ENCODE measurements around the gene MKRN2OS. TPM values are rescaled to one million over a fixed set of nuclear protein-coding genes. Genes with fewer than 3 reads are reported as not detected.

MKRN2OS gene
- polyA plus RNA-seq, 2 donors: 6.0 to 9.0 TPM

DNA sequence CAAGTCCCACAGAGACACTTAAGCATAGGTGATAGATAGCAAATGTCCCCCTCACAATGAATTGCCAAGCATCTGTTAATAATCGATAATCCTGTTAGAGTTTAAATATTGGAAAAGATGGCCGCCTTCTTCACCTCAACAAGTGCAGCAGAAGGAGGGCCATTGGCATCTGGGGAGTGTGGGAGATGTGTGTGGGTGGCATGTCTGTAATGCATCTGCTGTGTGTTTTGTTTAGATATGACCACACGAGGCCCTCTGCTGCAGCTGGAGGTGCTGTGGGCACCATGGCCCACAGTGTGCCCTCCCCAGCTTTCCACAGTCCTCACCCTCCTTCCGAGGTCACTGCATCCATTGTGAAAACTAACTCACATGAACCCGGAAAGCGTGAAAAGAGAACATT is 24.5 kb upstream of the MKRN2OS start:
- H3K27me3 ChIP-seq (ENCODE audit: control insufficient read depth in 1 of 2, insufficient read depth in 2 of 2, low read length in 2 of 2): no peaks in the 10 kb centered on the region
- H3K36me3 ChIP-seq (ENCODE audit: control insufficient read depth in 2 of 2, insufficient read depth in 2 of 2, low read length in 1 of 2): peaks cover 24 to 28% of the 10 kb centered on the region in 2 donors
- no peaks in the 10 kb centered on the region for H3K4me1 ChIP-seq (ENCODE audit: control insufficient read depth in 2 of 2, insufficient read depth in 2 of 2, low read length in 1 of 2)
- H3K4me3 ChIP-seq (ENCODE audit: low read depth in 1 of 2, low read length in 2 of 2): no peak overlapping the region
- no peaks in the 10 kb centered on the region for H3K9me3 ChIP-seq (ENCODE audit: control insufficient read depth in 2 of 2, insufficient read depth in 1 of 2, low read depth in 1 of 2, low read length in 1 of 2)
- WGBS, 2 donors: 88% methylated on average over 6 of the region's 6 CpGs
- H3K27ac ChIP-seq (ENCODE audit: low read depth in 2 of 2, low read length in 1 of 2): no peak overlapping the region

DNA sequence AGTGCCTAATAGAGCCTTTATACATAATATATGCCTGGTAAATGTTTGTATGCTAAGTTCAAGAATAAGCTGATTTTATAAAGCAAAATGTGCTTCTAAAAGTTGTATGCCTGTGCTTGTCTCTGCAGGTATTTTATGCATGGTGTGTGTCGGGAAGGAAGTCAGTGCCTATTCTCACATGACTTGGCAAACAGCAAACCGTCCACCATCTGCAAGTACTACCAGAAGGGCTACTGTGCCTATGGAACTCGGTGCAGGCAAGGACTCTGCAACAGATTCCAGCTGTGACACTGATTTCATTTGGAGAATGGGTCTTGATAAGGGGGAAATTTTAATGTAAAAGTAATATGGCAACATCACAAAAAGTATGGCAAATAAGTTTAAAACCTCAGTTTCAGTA is 23.4 kb upstream of the MKRN2OS start:
- Histone ChIP-seq H3K27ac (ENCODE audit: low read depth in 2 of 2, low read length in 1 of 2) (no peak overlapping the region), H3K4me1 (ENCODE audit: control insufficient read depth in 2 of 2, insufficient read depth in 2 of 2, low read length in 1 of 2) (no peaks in the 10 kb centered on the region), H3K27me3 (ENCODE audit: control insufficient read depth in 1 of 2, insufficient read depth in 2 of 2, low read length in 2 of 2) (no peaks in the 10 kb centered on the region), H3K4me3 (ENCODE audit: low read depth in 1 of 2, low read length in 2 of 2) (no peak overlapping the region), H3K36me3 (ENCODE audit: control insufficient read depth in 2 of 2, insufficient read depth in 2 of 2, low read length in 1 of 2) (peaks cover 17 to 21% of the 10 kb centered on the region in 2 donors), H3K9me3 (ENCODE audit: control insufficient read depth in 2 of 2, insufficient read depth in 1 of 2, low read depth in 1 of 2, low read length in 1 of 2) (no peaks in the 10 kb centered on the region)
- WGBS, 2 donors: 54 to 66% methylated on average over 3 of the region's 3 CpGs

DNA sequence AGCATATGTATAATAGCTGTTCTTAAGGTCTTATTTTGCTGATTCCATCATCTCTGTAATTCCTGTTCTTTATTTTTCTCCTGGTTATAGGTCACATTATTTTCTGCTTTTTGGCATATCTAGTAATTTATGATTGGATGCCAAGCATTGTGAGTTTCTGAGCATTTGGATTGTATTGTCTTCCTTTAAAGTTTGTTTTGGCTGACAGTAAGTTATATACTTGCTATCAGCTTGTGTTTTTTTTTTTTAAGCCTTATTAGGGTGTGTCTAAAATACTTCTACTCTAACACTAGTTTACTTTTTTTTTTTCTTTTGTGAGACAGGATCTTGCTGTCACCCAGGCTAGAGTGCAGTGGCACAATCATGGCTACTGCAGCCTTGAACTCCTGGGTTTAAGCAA is 21.7 kb upstream of the MKRN2OS start:
- H3K4me3 ChIP-seq (ENCODE audit: low read depth in 1 of 2, low read length in 2 of 2): no peak overlapping the region
- H3K9me3 ChIP-seq (ENCODE audit: control insufficient read depth in 2 of 2, insufficient read depth in 1 of 2, low read depth in 1 of 2, low read length in 1 of 2): no peaks in the 10 kb centered on the region
- no peaks in the 10 kb centered on the region for H3K27me3 ChIP-seq (ENCODE audit: control insufficient read depth in 1 of 2, insufficient read depth in 2 of 2, low read length in 2 of 2)
- peaks cover 13% of the 10 kb centered on the region in 2 donors for H3K36me3 ChIP-seq (ENCODE audit: control insufficient read depth in 2 of 2, insufficient read depth in 2 of 2, low read length in 1 of 2)
- H3K4me1 ChIP-seq (ENCODE audit: control insufficient read depth in 2 of 2, insufficient read depth in 2 of 2, low read length in 1 of 2): peaks cover 0 to 3% of the 10 kb centered on the region in 2 donors
- no peak overlapping the region for H3K27ac ChIP-seq (ENCODE audit: low read depth in 2 of 2, low read length in 1 of 2)

DNA sequence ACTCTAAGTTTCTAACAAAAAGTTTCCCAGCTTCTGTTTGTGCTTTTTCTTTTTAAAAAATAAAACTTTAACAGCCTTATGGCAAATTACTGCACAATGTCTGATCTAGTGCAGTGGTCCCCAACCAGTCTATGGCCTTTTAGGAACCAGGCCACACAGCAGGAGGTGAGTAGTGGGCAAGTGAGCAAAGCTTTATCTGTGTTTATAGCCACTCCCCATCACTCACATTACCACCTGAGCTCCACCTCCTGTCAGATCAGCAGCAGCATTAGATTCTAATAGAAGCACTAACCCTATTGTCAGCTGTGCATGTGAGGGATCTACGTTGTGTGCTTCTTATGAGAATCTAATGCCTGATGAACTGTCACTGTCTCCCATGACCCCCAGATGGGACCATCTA is 17.2 kb upstream of the MKRN2OS start:
- Histone ChIP-seq H3K4me1 (ENCODE audit: control insufficient read depth in 2 of 2, insufficient read depth in 2 of 2, low read length in 1 of 2) (peaks cover 0 to 5% of the 10 kb centered on the region in 2 donors), H3K27ac (ENCODE audit: low read depth in 2 of 2, low read length in 1 of 2) (no peak overlapping the region), H3K4me3 (ENCODE audit: low read depth in 1 of 2, low read length in 2 of 2) (no peak overlapping the region), H3K27me3 (ENCODE audit: control insufficient read depth in 1 of 2, insufficient read depth in 2 of 2, low read length in 2 of 2) (no peaks in the 10 kb centered on the region), H3K9me3 (ENCODE audit: control insufficient read depth in 2 of 2, insufficient read depth in 1 of 2, low read depth in 1 of 2, low read length in 1 of 2) (no peaks in the 10 kb centered on the region), H3K36me3 (ENCODE audit: control insufficient read depth in 2 of 2, insufficient read depth in 2 of 2, low read length in 1 of 2) (no peaks in the 10 kb centered on the region)
- 49 to 74% methylated on average over 1 of the region's 1 CpG for WGBS, 2 donors

DNA sequence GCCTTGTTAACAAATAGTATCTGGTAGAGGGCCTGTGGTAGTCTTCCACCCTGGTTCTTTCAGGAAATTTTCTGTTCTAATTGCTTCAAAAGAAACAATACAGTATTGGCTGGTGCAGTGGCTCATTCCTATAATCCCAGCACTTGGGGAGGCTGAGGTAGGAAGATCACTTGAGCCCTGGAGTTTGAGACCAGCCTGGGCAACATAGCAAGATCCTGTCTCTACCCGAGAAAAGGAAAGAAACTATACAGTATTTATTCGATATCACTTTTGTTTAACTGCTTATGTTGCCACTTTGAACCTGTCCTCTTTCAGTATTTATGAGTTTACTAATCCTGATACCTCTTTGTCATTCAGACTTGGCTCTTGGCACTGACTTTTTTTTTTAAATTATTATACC is 16.1 kb upstream of the MKRN2OS start:
- no peak overlapping the region for H3K27ac ChIP-seq (ENCODE audit: low read depth in 2 of 2, low read length in 1 of 2)
- WGBS, 2 donors: 56 to 63% methylated on average over 2 of the region's 2 CpGs
- no peaks in the 10 kb centered on the region for H3K27me3 ChIP-seq (ENCODE audit: control insufficient read depth in 1 of 2, insufficient read depth in 2 of 2, low read length in 2 of 2)
- H3K36me3 ChIP-seq (ENCODE audit: control insufficient read depth in 2 of 2, insufficient read depth in 2 of 2, low read length in 1 of 2): no peaks in the 10 kb centered on the region
- peaks cover 0 to 5% of the 10 kb centered on the region in 2 donors for H3K4me1 ChIP-seq (ENCODE audit: control insufficient read depth in 2 of 2, insufficient read depth in 2 of 2, low read length in 1 of 2)
- no peak overlapping the region for H3K4me3 ChIP-seq (ENCODE audit: low read depth in 1 of 2, low read length in 2 of 2)
- no peaks in the 10 kb centered on the region for H3K9me3 ChIP-seq (ENCODE audit: control insufficient read depth in 2 of 2, insufficient read depth in 1 of 2, low read depth in 1 of 2, low read length in 1 of 2)

DNA sequence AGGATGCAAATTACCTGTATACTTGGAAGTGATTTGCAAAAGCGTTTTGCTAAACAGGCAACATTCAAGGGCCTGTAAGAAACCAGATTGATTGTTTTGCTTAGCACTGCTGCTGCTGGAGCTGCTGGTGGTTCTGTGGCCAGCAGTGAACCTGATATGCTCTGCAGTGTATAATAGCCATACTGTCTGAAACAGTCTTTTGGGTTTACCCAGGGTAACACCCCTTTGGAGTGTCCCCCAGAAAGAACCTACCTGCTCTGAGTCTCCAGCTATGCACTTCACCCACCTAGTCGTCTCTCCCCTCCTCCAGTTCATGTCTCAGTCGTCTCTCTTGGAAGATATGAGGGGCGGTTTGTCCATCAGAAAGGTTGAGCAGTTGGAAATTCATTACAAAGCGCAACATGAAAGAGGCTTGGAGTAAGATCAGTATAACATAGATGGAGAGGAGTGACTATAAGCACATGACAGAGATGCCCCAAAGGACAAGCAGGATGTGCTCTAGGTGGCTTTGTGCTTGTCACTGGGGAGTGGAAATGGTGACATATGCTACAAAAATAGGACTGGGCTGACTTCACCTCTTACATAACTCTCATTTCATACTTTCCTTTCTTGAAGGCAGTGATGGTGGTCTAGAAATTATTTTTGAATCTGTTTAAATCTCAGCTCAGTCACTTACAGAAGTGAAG is 15.3 kb upstream of the MKRN2OS start:
- no peaks in the 10 kb centered on the region for H3K36me3 ChIP-seq (ENCODE audit: control insufficient read depth in 2 of 2, insufficient read depth in 2 of 2, low read length in 1 of 2)
- WGBS, 2 donors: 75 to 77% methylated on average over 5 of the region's 5 CpGs
- no peaks in the 10 kb centered on the region for H3K9me3 ChIP-seq (ENCODE audit: control insufficient read depth in 2 of 2, insufficient read depth in 1 of 2, low read depth in 1 of 2, low read length in 1 of 2)
- no peak overlapping the region for H3K27ac ChIP-seq (ENCODE audit: low read depth in 2 of 2, low read length in 1 of 2)
- H3K4me1 ChIP-seq (ENCODE audit: control insufficient read depth in 2 of 2, insufficient read depth in 2 of 2, low read length in 1 of 2): peaks cover 0 to 5% of the 10 kb centered on the region in 2 donors
- H3K4me3 ChIP-seq (ENCODE audit: low read depth in 1 of 2, low read length in 2 of 2): no peak overlapping the region
- no peaks in the 10 kb centered on the region for H3K27me3 ChIP-seq (ENCODE audit: control insufficient read depth in 1 of 2, insufficient read depth in 2 of 2, low read length in 2 of 2)

DNA sequence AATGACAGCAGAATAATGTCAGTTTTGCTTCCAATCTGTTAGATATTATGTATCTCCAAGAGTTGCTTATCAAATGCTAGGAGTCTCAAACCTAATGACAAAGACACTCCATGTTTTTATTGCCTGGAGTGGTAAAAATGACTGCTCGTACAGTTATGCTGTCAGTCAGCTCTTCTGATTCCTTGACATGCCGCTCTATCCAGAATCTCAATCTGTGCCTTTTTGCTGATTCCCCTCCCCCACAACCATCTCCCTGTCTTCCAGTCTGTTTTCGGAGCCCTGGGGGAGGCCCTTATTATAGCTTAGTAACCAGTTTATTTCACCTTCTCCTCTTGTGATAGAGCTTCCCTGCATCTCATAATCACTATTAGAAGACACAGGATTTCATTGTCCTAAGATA is 14.2 kb upstream of the MKRN2OS start:
- WGBS, 2 donors: 87% methylated on average over 3 of the region's 3 CpGs
- peaks cover 0 to 5% of the 10 kb centered on the region in 2 donors for H3K4me1 ChIP-seq (ENCODE audit: control insufficient read depth in 2 of 2, insufficient read depth in 2 of 2, low read length in 1 of 2)

DNA sequence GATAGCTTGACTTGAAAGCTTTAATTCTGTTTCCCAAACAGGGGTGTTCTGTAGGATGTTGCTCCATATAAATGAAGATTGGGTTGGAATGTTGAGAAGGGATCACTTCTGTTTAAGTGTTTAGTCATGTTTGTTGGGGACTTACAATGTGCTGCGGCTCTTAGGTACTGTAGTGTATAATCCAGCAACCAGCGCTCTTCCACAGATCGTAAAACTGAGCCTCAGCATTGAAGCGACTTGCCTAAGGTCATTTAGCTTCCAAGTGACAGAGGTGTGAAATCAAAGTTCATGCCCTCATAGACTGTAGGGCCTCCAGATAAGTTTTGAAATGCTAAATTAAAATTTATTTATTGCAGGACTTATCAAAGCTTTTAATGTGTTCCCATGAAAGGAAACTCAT is 13.4 kb upstream of the MKRN2OS start:
- H3K4me3 ChIP-seq (ENCODE audit: low read depth in 1 of 2, low read length in 2 of 2): peak overlapping the region in 1 of 2 donors; percentile 92
- WGBS, 2 donors: 60 to 79% methylated on average over 4 of the region's 4 CpGs
- no peak overlapping the region for H3K27ac ChIP-seq (ENCODE audit: low read depth in 2 of 2, low read length in 1 of 2)
- no peaks in the 10 kb centered on the region for H3K9me3 ChIP-seq (ENCODE audit: control insufficient read depth in 2 of 2, insufficient read depth in 1 of 2, low read depth in 1 of 2, low read length in 1 of 2)
- H3K27me3 ChIP-seq (ENCODE audit: control insufficient read depth in 1 of 2, insufficient read depth in 2 of 2, low read length in 2 of 2): no peaks in the 10 kb centered on the region
- H3K36me3 ChIP-seq (ENCODE audit: control insufficient read depth in 2 of 2, insufficient read depth in 2 of 2, low read length in 1 of 2): no peaks in the 10 kb centered on the region
- H3K4me1 ChIP-seq (ENCODE audit: control insufficient read depth in 2 of 2, insufficient read depth in 2 of 2, low read length in 1 of 2): peaks cover 2 to 9% of the 10 kb centered on the region in 2 donors

More for the DNA sequence above, 14.2 kb upstream of the MKRN2OS start:
- no peaks in the 10 kb centered on the region for H3K27me3 ChIP-seq (ENCODE audit: control insufficient read depth in 1 of 2, insufficient read depth in 2 of 2, low read length in 2 of 2)
- H3K36me3 ChIP-seq (ENCODE audit: control insufficient read depth in 2 of 2, insufficient read depth in 2 of 2, low read length in 1 of 2): no peaks in the 10 kb centered on the region
- no peaks in the 10 kb centered on the region for H3K9me3 ChIP-seq (ENCODE audit: control insufficient read depth in 2 of 2, insufficient read depth in 1 of 2, low read depth in 1 of 2, low read length in 1 of 2)
- no peak overlapping the region for H3K4me3 ChIP-seq (ENCODE audit: low read depth in 1 of 2, low read length in 2 of 2)
- H3K27ac ChIP-seq (ENCODE audit: low read depth in 2 of 2, low read length in 1 of 2): no peak overlapping the region

DNA sequence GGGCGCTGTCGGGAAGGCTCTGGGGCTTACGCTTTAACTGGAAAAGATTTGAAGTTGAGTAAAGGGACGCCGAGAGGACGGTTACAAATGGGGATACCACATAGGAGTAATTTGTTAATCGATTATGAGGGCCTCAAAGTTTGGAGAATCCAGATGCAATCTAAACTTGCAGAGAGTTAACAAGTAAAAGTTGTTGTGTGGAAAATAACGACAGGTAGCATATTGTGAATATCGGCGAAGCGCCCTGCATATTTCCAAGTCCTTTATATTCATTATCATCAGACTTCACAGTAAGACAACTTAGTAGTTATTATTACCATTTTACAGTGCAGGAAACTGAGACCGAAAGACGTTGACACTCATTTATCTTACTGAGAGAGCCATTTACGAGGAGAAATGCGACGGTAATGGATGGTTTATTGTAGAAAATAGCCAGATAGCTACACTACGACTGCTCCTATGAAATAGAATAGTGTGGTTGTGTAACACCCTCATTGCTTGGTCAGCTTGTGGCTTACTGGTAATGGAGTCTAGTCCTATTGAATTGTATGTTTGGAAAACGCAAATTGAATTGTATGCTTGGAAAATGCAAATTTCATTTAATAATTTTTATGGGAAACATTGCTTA is 12.3 kb upstream of the MKRN2OS start:
- Histone ChIP-seq H3K36me3 (ENCODE audit: control insufficient read depth in 2 of 2, insufficient read depth in 2 of 2, low read length in 1 of 2) (no peaks in the 10 kb centered on the region), H3K4me3 (ENCODE audit: low read depth in 1 of 2, low read length in 2 of 2) (peak overlapping the region; percentile 81 to 92), H3K4me1 (ENCODE audit: control insufficient read depth in 2 of 2, insufficient read depth in 2 of 2, low read length in 1 of 2) (peaks cover 2 to 8% of the 10 kb centered on the region in 2 donors), H3K9me3 (ENCODE audit: control insufficient read depth in 2 of 2, insufficient read depth in 1 of 2, low read depth in 1 of 2, low read length in 1 of 2) (no peaks in the 10 kb centered on the region), H3K27ac (ENCODE audit: low read depth in 2 of 2, low read length in 1 of 2) (peak overlapping the region; percentile 92 to 99), H3K27me3 (ENCODE audit: control insufficient read depth in 1 of 2, insufficient read depth in 2 of 2, low read length in 2 of 2) (no peaks in the 10 kb centered on the region)
- 1% methylated on average over 18 of the region's 18 CpGs for WGBS, 2 donors
